Measurements from ENCODE around the gene TMEM117. TPM values are rescaled to one million over a fixed set of nuclear protein-coding genes. Genes with fewer than 3 reads are reported as not detected.

TMEM117 gene
- 10 to 100 TPM; 16.9 to 24.9 (median 21.1) TPM for total RNA-seq

GRCh38 chr12:43835656-43836474, at the start of gene TMEM117:
TSS of gene TMEM117 (plus strand) at chr12:43836081.
- WGBS, 2 donors = 0% methylated on average over 10 to 45 of the region's 103 CpGs
- Histone ChIP-seq H3K9me3 (no peaks in the 10 kb centered on the region), H3K27me3 (no peaks in the 10 kb centered on the region), H3K36me3 (no peaks in the 10 kb centered on the region), H3K4me1 (peaks cover 0 to 25% (median 2%) of the 10 kb centered on the region in 4 donors), H3K4me3 (peak within 1 kb of the TSS; percentile 52 to 78 (median 69)), H3K27ac (peak within 1 kb of the TSS; percentile 92 to 96 (median 94))
- DNase-seq (ENCODE audit: low spot score in 2 of 2) = peak; percentile 22 to 34
- TF ChIP-seq CTCF (IDR thresholded peaks at IDR 0.05) (peak in 1 of 5 experiments; percentile 23), POLR2A (IDR thresholded peaks at IDR 0.05) (peak in 1 of 2 donors; percentile 40), EP300 (IDR thresholded peaks at IDR 0.05) (peak in 1 of 2 donors; percentile 56)

GRCh38 chr12:43786899-43787693, 48.8 kb upstream of the TMEM117 start:
- H3K36me3 ChIP-seq = peaks cover 0 to 63% (median 4%) of the 10 kb centered on the region in 3 donors

GRCh38 chr12:43789941-43790340, 45.9 kb upstream of the TMEM117 start:
- no peak overlapping the region for H3K4me3 ChIP-seq
- H3K4me1 ChIP-seq = no peaks in the 10 kb centered on the region
- TF ChIP-seq POLR2A (IDR thresholded peaks at IDR 0.05) = no peak
- no peaks in the 10 kb centered on the region for H3K9me3 ChIP-seq
- H3K27me3 ChIP-seq = no peaks in the 10 kb centered on the region
- peaks cover 0 to 55% (median 4%) of the 10 kb centered on the region in 3 donors for H3K36me3 ChIP-seq
- no peak overlapping the region for H3K27ac ChIP-seq
- no peak for DNase-seq (ENCODE audit: low spot score in 2 of 2)

More at GRCh38 chr12:43786899-43787693, 48.8 kb upstream of the TMEM117 start:
- H3K4me3 ChIP-seq = no peak overlapping the region
- H3K9me3 ChIP-seq = no peaks in the 10 kb centered on the region
- no peak overlapping the region for H3K27ac ChIP-seq
- DNase-seq (ENCODE audit: low spot score in 2 of 2) = no peak
- no peaks in the 10 kb centered on the region for H3K27me3 ChIP-seq
- TF ChIP-seq POLR2A (IDR thresholded peaks at IDR 0.05) (no peak), EP300 (IDR thresholded peaks at IDR 0.05) (no peak), CTCF (IDR thresholded peaks at IDR 0.05) (no peak)
- no peaks in the 10 kb centered on the region for H3K4me1 ChIP-seq

- Histone ChIP-seq H3K4me1 (no peaks in the 10 kb centered on the region), H3K27me3 (no peaks in the 10 kb centered on the region), H3K36me3 (peaks cover 2 to 77% (median 16%) of the 10 kb centered on the region in 3 donors), H3K4me3 (no peak overlapping the region), H3K9me3 (no peaks in the 10 kb centered on the region), H3K27ac (no peak overlapping the region)
- 84 to 85% methylated on average over 2 of the region's 2 CpGs for WGBS, 2 donors
- no peak for TF ChIP-seq POLR2A (IDR thresholded peaks at IDR 0.05)
- no peak for TF ChIP-seq EP300 (IDR thresholded peaks at IDR 0.05)
- TF ChIP-seq CTCF (IDR thresholded peaks at IDR 0.05) = no peak
- no peak for DNase-seq (ENCODE audit: low spot score in 2 of 2)
Observed at GRCh38 chr12:43795716-43796280, 40.1 kb upstream of the TMEM117 start.

GRCh38 chr12:43797561-43798217, 38.2 kb upstream of the TMEM117 start:
- WGBS, 2 donors = 76 to 84% methylated on average over 4 of the region's 4 CpGs
- Histone ChIP-seq H3K4me1 (peaks cover 0 to 3% (median 0%) of the 10 kb centered on the region in 4 donors), H3K9me3 (no peaks in the 10 kb centered on the region), H3K27me3 (no peaks in the 10 kb centered on the region), H3K36me3 (peaks cover 3 to 81% (median 22%) of the 10 kb centered on the region in 3 donors), H3K4me3 (no peak overlapping the region), H3K27ac (no peak overlapping the region)
- no peak for TF ChIP-seq EP300 (IDR thresholded peaks at IDR 0.05)
- TF ChIP-seq CTCF (IDR thresholded peaks at IDR 0.05) = no peak
- no peak for TF ChIP-seq POLR2A (IDR thresholded peaks at IDR 0.05)
- no peak for DNase-seq (ENCODE audit: low spot score in 2 of 2)

Measured in tibial nerve (tissue), 4 donors.